Upper lobe of left lung (tissue), 6 donors: ENCODE results near the gene VEGFC. TPM values are rescaled to one million over a fixed set of nuclear protein-coding genes. Genes with fewer than 3 reads are reported as not detected.

Experiments used
- ATAC-seq, 2 donors: fragments of 200-7000 bp; cut with Tn5 transposase; one replicate each; pipeline ENCODE4 v1.9.1; 2022; ENCODE audit warnings: mild to moderate bottlenecking in 2 of 2, moderate library complexity in 2 of 2; ENCODE audit not compliant: low FRiP score in 2 of 2
- DNase-seq, 2 donors: peaks; one replicate each; pipeline ENCODE4 v3.0.0-alpha.2; 2019 to 2020
- H3K27ac ChIP-seq, 4 donors: fragments of 200-600 bp; sonication (generic); one replicate each; pipeline ENCODE4 v1.5.1; 2016 to 2019
- H3K27me3 ChIP-seq, 4 donors: fragments of 200-600 bp; sonication (generic); one replicate each; pipeline ENCODE4 v1.5.1; 2017 to 2019
- H3K36me3 ChIP-seq, 4 donors: fragments of 200-600 bp; sonication (generic); one replicate each; pipeline ENCODE4 v1.5.1; 2016 to 2019
- H3K4me1 ChIP-seq, 4 donors: fragments of 200-600 bp; sonication (generic); one replicate each; pipeline ENCODE4 v1.5.1; 2018 to 2019
- H3K4me3 ChIP-seq, 4 donors: fragments of 200-600 bp; sonication (generic); one replicate each; pipeline ENCODE4 v1.5.1; 2017 to 2019; ENCODE audit warnings: mild to moderate bottlenecking in 2 of 4, moderate library complexity in 1 of 4
- H3K9me3 ChIP-seq, 4 donors: fragments of 200-600 bp; sonication (generic); one replicate each; pipeline ENCODE4 v1.5.1; 2018 to 2019
- CTCF ChIP-seq, 6 experiments: fragments of 450-650 bp in 4 of 6; fragments of 200-600 bp in 2 of 6; sonication (generic) in 2 of 6; IDR thresholded peaks; one replicate each; pipeline ENCODE4 v1.5.1; 2016 to 2019; ENCODE audit warnings: antibody characterized with exemption in 6 of 6
- EP300 ChIP-seq, 4 donors: sonication (generic); formaldehyde crosslinking; IDR thresholded peaks; one replicate each; pipeline ENCODE4 v1.5.1; 2017; ENCODE audit warnings: antibody characterized with exemption in 4 of 4, control low read depth in 2 of 4
- POLR2A ChIP-seq, 4 donors: fragments of 450-650 bp; IDR thresholded peaks; one replicate each; pipeline ENCODE4 v1.5.1; 2016 to 2017; ENCODE audit warnings: antibody characterized with exemption in 4 of 4, mild to moderate bottlenecking in 2 of 4
- POLR2AphosphoS5 ChIP-seq, 2 donors: sonication (generic); formaldehyde crosslinking; IDR thresholded peaks; one replicate each; pipeline ENCODE4 v1.5.1; 2017; ENCODE audit warnings: antibody characterized with exemption in 2 of 2
- WGBS, 2 donors: methylation state at CpG; one replicate each; pipeline ENCODE4 v1.1.5; 2017 to 2018; 5-methylcytosine and 5-hydroxymethylcytosine counted together
- total RNA-seq, 6 donors: library from RNA; depleted of rRNA in 4 of 6; stranded (reverse); fragments of >200 nt in 4 of 6; gene quantifications; one replicate each; pipeline versions ENCODE4 v1.1.0 to v1.2.1, GENCODE V29; 2016 to 2021
- donor health status: DM: no; HTN: no; CAD: no; lungs with moderate emphysema.
- donor health status: DM: no; HTN: yes; CAD: no; lungs with severe emphysema.

The VEGFC gene
- total RNA-seq, 6 donors from 2014 or later, result 5.1 to 13.7 (median 7.5) TPM

DNA sequence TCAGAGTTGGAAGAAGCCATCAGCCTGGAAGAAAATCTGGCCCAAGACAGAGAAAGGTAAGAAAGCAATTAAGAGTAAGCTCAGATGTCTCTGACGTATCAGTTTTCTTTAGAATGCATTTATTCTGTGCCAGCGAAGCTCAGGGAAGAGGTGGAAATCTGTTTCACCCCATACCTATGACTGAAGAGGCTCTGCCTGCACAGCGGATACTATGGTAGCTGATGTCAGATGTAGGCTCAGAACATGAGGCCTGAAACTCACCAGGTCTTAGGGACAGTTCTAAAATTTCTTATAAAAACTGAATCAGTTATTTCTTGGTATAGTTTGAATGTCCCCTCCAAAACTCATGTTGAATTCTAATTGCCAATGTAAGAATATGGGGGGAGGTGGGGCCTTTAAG is 30.9 kb downstream of the VEGFC start:
- 91 to 93% methylated on average over 3 of the region's 3 CpGs for WGBS, 2 donors
- Histone ChIP-seq H3K4me3 (no peak overlapping the region), H3K27ac (no peak overlapping the region), H3K27me3 (no peaks in the 10 kb centered on the region), H3K36me3 (no peaks in the 10 kb centered on the region), H3K4me1 (no peaks in the 10 kb centered on the region), H3K9me3 (no peaks in the 10 kb centered on the region)
- ATAC-seq (no peak), DNase-seq (no peak)
- TF ChIP-seq POLR2A (IDR thresholded peaks at IDR 0.05), result no peak
- no peak for TF ChIP-seq EP300 (IDR thresholded peaks at IDR 0.05)
- no peak for TF ChIP-seq POLR2AphosphoS5 (IDR thresholded peaks at IDR 0.05)
- no peak for TF ChIP-seq CTCF (IDR thresholded peaks at IDR 0.05)

GRCh38 chr4:176760471-176760870 is 32.3 kb downstream of the VEGFC start:
- Histone ChIP-seq H3K27me3 (no peaks in the 10 kb centered on the region), H3K4me3 (no peak overlapping the region), H3K27ac (no peak overlapping the region), H3K4me1 (no peaks in the 10 kb centered on the region), H3K9me3 (no peaks in the 10 kb centered on the region), H3K36me3 (no peaks in the 10 kb centered on the region)
- DNase-seq (no peak), ATAC-seq (no peak)
- TF ChIP-seq CTCF (IDR thresholded peaks at IDR 0.05), result no peak
- no peak for TF ChIP-seq POLR2A (IDR thresholded peaks at IDR 0.05)
- TF ChIP-seq POLR2AphosphoS5 (IDR thresholded peaks at IDR 0.05), result no peak
- TF ChIP-seq EP300 (IDR thresholded peaks at IDR 0.05), result no peak
- 77 to 80% methylated on average over 3 of the region's 3 CpGs for WGBS, 2 donors

GRCh38 chr4:176758731-176759130 is 34.0 kb downstream of the VEGFC start:
- WGBS, 2 donors, result 75 to 77% methylated on average over 2 of the region's 2 CpGs
- Histone ChIP-seq H3K27me3 (no peaks in the 10 kb centered on the region), H3K36me3 (no peaks in the 10 kb centered on the region), H3K9me3 (no peaks in the 10 kb centered on the region), H3K27ac (no peak overlapping the region), H3K4me1 (no peaks in the 10 kb centered on the region), H3K4me3 (no peak overlapping the region)
- no peak for DNase-seq
- ATAC-seq, result no peak
- TF ChIP-seq CTCF (IDR thresholded peaks at IDR 0.05) (no peak), POLR2A (IDR thresholded peaks at IDR 0.05) (no peak), EP300 (IDR thresholded peaks at IDR 0.05) (no peak), POLR2AphosphoS5 (IDR thresholded peaks at IDR 0.05) (no peak)

- no peak overlapping the region for H3K4me3 ChIP-seq
- H3K36me3 ChIP-seq, result no peaks in the 10 kb centered on the region
- TF ChIP-seq EP300 (IDR thresholded peaks at IDR 0.05) (no peak), CTCF (IDR thresholded peaks at IDR 0.05) (no peak), POLR2AphosphoS5 (IDR thresholded peaks at IDR 0.05) (no peak)
- no peak for DNase-seq
- H3K27me3 ChIP-seq, result no peaks in the 10 kb centered on the region
- 83 to 85% methylated on average over 4 of the region's 4 CpGs for WGBS, 2 donors
- no peak for ATAC-seq
- H3K27ac ChIP-seq, result no peak overlapping the region
- no peaks in the 10 kb centered on the region for H3K9me3 ChIP-seq
- peaks cover 0 to 2% (median 0%) of the 10 kb centered on the region in 4 donors for H3K4me1 ChIP-seq
Measured at GRCh38 chr4:176758323-176758722, 34.4 kb downstream of the VEGFC start.

DNA sequence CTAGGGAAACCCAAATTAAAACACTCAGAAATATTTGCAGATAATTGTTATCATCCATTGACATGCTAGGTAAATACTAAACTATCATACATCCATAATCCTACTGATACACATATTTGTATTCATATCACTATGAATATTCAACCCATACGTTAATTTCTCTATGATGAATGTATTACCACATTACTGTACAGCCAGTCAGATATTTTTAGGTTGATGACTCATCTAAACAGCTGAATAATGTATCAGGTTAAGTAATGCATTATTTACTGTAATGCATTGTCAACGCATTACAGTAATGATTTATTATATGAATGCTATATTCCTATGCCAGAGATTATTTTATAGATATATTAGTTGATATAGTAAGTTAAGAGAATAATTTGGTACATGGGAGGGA is 37.1 kb downstream of the VEGFC start:
- WGBS, 2 donors, result 67 to 78% methylated on average over 2 of the region's 2 CpGs
- DNase-seq (no peak), ATAC-seq (no peak)
- Histone ChIP-seq H3K36me3 (no peaks in the 10 kb centered on the region), H3K4me3 (no peak overlapping the region), H3K27ac (no peak overlapping the region), H3K9me3 (no peaks in the 10 kb centered on the region), H3K27me3 (no peaks in the 10 kb centered on the region), H3K4me1 (peaks cover 0 to 9% (median 0%) of the 10 kb centered on the region in 4 donors)
- TF ChIP-seq CTCF (IDR thresholded peaks at IDR 0.05), result no peak
- no peak for TF ChIP-seq EP300 (IDR thresholded peaks at IDR 0.05)
